GM23338 (cell line): Measurements from ENCODE around the gene FOXB2. TPM values are rescaled to one million over a fixed set of nuclear protein-coding genes. Genes with fewer than 3 reads are reported as not detected.

Source experiments
- ATAC-seq: fragments of 200-7000 bp; cut with Tn5 transposase; 3 replicates; pipeline ENCODE4 v1.9.1; 2020
- DNase-seq: peaks from one replicate; pipeline ENCODE4 v3.0.0-alpha.2; 2015; ENCODE audit warnings: low spot score
- H2AFZ ChIP-seq: fragments of 200-600 bp; sonication (generic); 2 replicates; pipeline ENCODE4 v1.8.0; 2016; ENCODE audit warnings: antibody characterized with exemption, mild to moderate bottlenecking, moderate library complexity
- H3F3A ChIP-seq: fragments of 200-600 bp; sonication (generic); replicated peaks from 2 replicates; pipeline ENCODE4 v1.8.0; 2017; ENCODE audit warnings: antibody characterized with exemption, mixed run types, low read depth
- H3K27ac ChIP-seq: fragments of 200-600 bp; sonication (generic); 2 replicates; pipeline ENCODE4 v1.6.1; 2016; ENCODE audit warnings: low read depth
- H3K27me3 ChIP-seq: fragments of 200-600 bp; sonication (generic); 2 replicates; pipeline ENCODE4 v1.8.0; 2016; ENCODE audit warnings: mild to moderate bottlenecking, mixed run types, moderate library complexity; ENCODE audit not compliant: insufficient read depth
- H3K36me3 ChIP-seq: fragments of 200-600 bp; sonication (generic); 2 replicates; pipeline ENCODE4 v1.8.0; 2016; ENCODE audit warnings: mild to moderate bottlenecking; ENCODE audit not compliant: insufficient read depth
- H3K4me1 ChIP-seq: fragments of 200-600 bp; sonication (generic); 2 replicates; pipeline ENCODE4 v1.8.0; 2016; ENCODE audit warnings: mild to moderate bottlenecking, moderate library complexity; ENCODE audit not compliant: insufficient read depth
- H3K4me2 ChIP-seq: fragments of 200-600 bp; sonication (generic); 2 replicates; pipeline ENCODE4 v1.7.1; 2017; ENCODE audit warnings: mixed run types
- H3K4me3 ChIP-seq: fragments of 200-600 bp; sonication (generic); 2 replicates; pipeline ENCODE4 v1.6.1; 2016; ENCODE audit warnings: mixed run types
- H3K79me2 ChIP-seq: fragments of 200-600 bp; sonication (generic); replicated peaks from 2 replicates; pipeline ENCODE4 v1.8.0; 2017; ENCODE audit warnings: mild to moderate bottlenecking; ENCODE audit not compliant: insufficient read depth
- H3K9me2 ChIP-seq: fragments of 200-600 bp; sonication (generic); 2 replicates; pipeline ENCODE4 v1.8.0; 2017; ENCODE audit not compliant: insufficient read depth
- H4K20me1 ChIP-seq: fragments of 200-600 bp; sonication (generic); replicated peaks from 2 replicates; pipeline ENCODE4 v1.8.0; 2017; ENCODE audit warnings: mild to moderate bottlenecking; ENCODE audit not compliant: insufficient read depth
- H3K27ac Mint-ChIP-seq: 2 replicates; pipeline ENCODE4 v1.8.0; 2020; ENCODE audit warnings: inconsistent platforms, mild to moderate bottlenecking, moderate library complexity, mixed read lengths
- H3K27me3 Mint-ChIP-seq: 3 replicates; pipeline ENCODE4 v1.8.0; 2022; ENCODE audit warnings: low read depth, mild to moderate bottlenecking, moderate library complexity, mixed read lengths, inconsistent platforms; ENCODE audit not compliant: insufficient read depth, poor library complexity
- H3K36me3 Mint-ChIP-seq: 3 replicates; pipeline ENCODE4 v1.8.0; 2021; ENCODE audit warnings: low read depth, mild to moderate bottlenecking, inconsistent platforms, moderate library complexity, mixed read lengths
- H3K4me1 Mint-ChIP-seq: 3 replicates; pipeline ENCODE4 v1.8.0; 2020; ENCODE audit warnings: mild to moderate bottlenecking, inconsistent platforms, mixed read lengths
- H3K4me3 Mint-ChIP-seq: 3 replicates; pipeline ENCODE4 v1.8.0; 2021; ENCODE audit warnings: moderate library complexity, mild to moderate bottlenecking, inconsistent platforms, mixed read lengths
- H3K9me3 Mint-ChIP-seq: 3 replicates; pipeline ENCODE4 v1.8.0; 2020; ENCODE audit warnings: moderate library complexity, mild to moderate bottlenecking, inconsistent platforms, mixed read lengths
- CTCF ChIP-seq, 2 experiments: fragments of 200-600 bp in 1 of 2; sonication (generic) in 1 of 2; conservative IDR thresholded peaks; 2 replicates each; pipeline versions ENCODE4 v1.5.1 to v1.6.1; 2016 to 2017; ENCODE audit warnings: antibody characterized with exemption in 2 of 2, low read depth in 2 of 2, mild to moderate bottlenecking in 2 of 2, moderate library complexity in 1 of 2
- EZH2 ChIP-seq: fragments of 200-600 bp; sonication (generic); IDR thresholded peaks from one replicate; pipeline ENCODE4 v1.8.0; 2017; ENCODE audit warnings: antibody characterized with exemption, mild to moderate bottlenecking, low read depth; ENCODE audit not compliant: unreplicated experiment
- EZH2phosphoT487 ChIP-seq: fragments of 200-600 bp; sonication (generic); IDR thresholded peaks from one replicate; pipeline ENCODE4 v1.8.1; 2018; ENCODE audit warnings: antibody characterized with exemption; ENCODE audit not compliant: unreplicated experiment
- JUNB ChIP-seq: IDR thresholded peaks from one replicate; pipeline ENCODE4 v1.6.1; 2016; ENCODE audit warnings: antibody characterized with exemption; ENCODE audit not compliant: unreplicated experiment
- STAT1 ChIP-seq: IDR thresholded peaks from one replicate; pipeline ENCODE4 v1.6.1; 2016; ENCODE audit warnings: antibody characterized with exemption; ENCODE audit not compliant: unreplicated experiment
- polyA plus RNA-seq: library from polyadenylated mRNA; unstranded; fragments of >200 nt; fragmentation: Nextera tagmentation; extraction: Ambion mirVana; gene quantifications from 2 replicates; pipeline ENCODE4 v1.2.1, GENCODE V29; 2016
- total RNA-seq: library from RNA; depleted of rRNA; stranded (reverse); fragments of >200 nt; shearing (Covaris generic); gene quantifications from 2 replicates; pipeline ENCODE4 v1.2.3, GENCODE V29; 2014

Gene FOXB2
- total and polyA plus RNA-seq, 2 experiments from 2014 or later = not detected

GRCh38 chr9:77013932-77014596 is 5.4 kb upstream of the FOXB2 start:
- ATAC-seq (peak; percentile 3), DNase-seq (peak; percentile 62)
- Histone ChIP-seq H2AFZ (peak overlapping the region; percentile 97), H3K4me1 (peaks cover 59% of the 10 kb centered on the region), H3K27me3 (peaks cover 94% of the 10 kb centered on the region), H3K4me2 (peak overlapping the region; percentile 81), H3K36me3 (no peaks in the 10 kb centered on the region), H3K79me2 (no peaks in the 10 kb centered on the region), H3K27ac (no peak overlapping the region), H3K9me2 (no peaks in the 10 kb centered on the region), H3F3A (peaks cover 42% of the 10 kb centered on the region), H4K20me1 (no peaks in the 10 kb centered on the region; the same call in 1 of the 2 replicates), H3K4me3 (peak overlapping the region; percentile 63)
- H3K9me3 Mint-ChIP-seq = peaks cover 6% of the 10 kb centered on the region
- TF ChIP-seq JUNB = no peak
- TF ChIP-seq EZH2phosphoT487 = peak; percentile 94
- peak; percentile 93 for TF ChIP-seq EZH2
- peaks cover 90% of the 10 kb centered on the region for H3K27me3 Mint-ChIP-seq
- peak overlapping the region; percentile 82 for H3K4me3 Mint-ChIP-seq
- H3K27ac Mint-ChIP-seq = no peak overlapping the region
- peaks cover 56% of the 10 kb centered on the region for H3K4me1 Mint-ChIP-seq
- H3K36me3 Mint-ChIP-seq = peaks cover 3% of the 10 kb centered on the region; the same call in 1 of the 3 replicates

GRCh38 chr9:77014597-77015263 is 4.7 kb upstream of the FOXB2 start:
- Histone ChIP-seq H3K4me2 (peak overlapping the region; percentile 81), H3K36me3 (no peaks in the 10 kb centered on the region), H3K79me2 (no peaks in the 10 kb centered on the region), H2AFZ (peak overlapping the region; percentile 97), H3F3A (peaks cover 46% of the 10 kb centered on the region), H3K9me2 (no peaks in the 10 kb centered on the region), H3K4me1 (peaks cover 61% of the 10 kb centered on the region), H3K27me3 (peaks cover 99% of the 10 kb centered on the region), H3K4me3 (peak overlapping the region; percentile 63), H4K20me1 (no peaks in the 10 kb centered on the region; the same call in 1 of the 2 replicates), H3K27ac (no peak overlapping the region)
- peaks cover 61% of the 10 kb centered on the region for H3K4me1 Mint-ChIP-seq
- peaks cover 97% of the 10 kb centered on the region for H3K27me3 Mint-ChIP-seq
- peaks cover 8% of the 10 kb centered on the region for H3K9me3 Mint-ChIP-seq
- peaks cover 3% of the 10 kb centered on the region; the same call in 1 of the 3 replicates for H3K36me3 Mint-ChIP-seq
- peak; percentile 61 for TF ChIP-seq CTCF (conservative IDR thresholded peaks at IDR 0.05; ENCODE audit: low read depth in 2 of 2)
- no peak for TF ChIP-seq STAT1
- peak; percentile 69 for TF ChIP-seq EZH2
- DNase-seq (peak; percentile 71), ATAC-seq (no peak)
- peak overlapping the region; percentile 82 for H3K4me3 Mint-ChIP-seq
- H3K27ac Mint-ChIP-seq = no peak overlapping the region
